ENCODE data around the gene OBSCN.

GRCh38 chr1:228329887-228330286, 122.0 kb downstream of the OBSCN start:
- TF ChIP-seq ZNF384 (IDR thresholded peaks at IDR 0.05) (no peak), PKNOX1 (IDR thresholded peaks at IDR 0.05) (no peak), BHLHE40 (IDR thresholded peaks at IDR 0.05; ENCODE audit: borderline replicate concordance) (no peak), SP1 (IDR thresholded peaks at IDR 0.05) (no peak), LEF1 (IDR thresholded peaks at IDR 0.05; ENCODE audit: borderline replicate concordance) (no peak), SUZ12 (IDR thresholded peaks at IDR 0.05) (no peak)

Measured in HEK293T (cell line).